Gastrocnemius medialis (tissue), 4 donors: ENCODE measurements around the gene GRAPL. TPM values are rescaled to one million over a fixed set of nuclear protein-coding genes. Genes with fewer than 3 reads are reported as not detected.
"Not testable (repeated sequence)": the region's sequence is repeated elsewhere in the genome, so short reads cannot be mapped to it uniquely, and the experiment has no call there.

ENCODE experiments used
- ATAC-seq, 2 donors: fragments of 150-250 bp; one replicate each; pipeline ENCODE4 v1.9.1; 2016
- DNase-seq, 2 donors: peaks; one replicate each; pipeline ENCODE4 v3.0.0-alpha.2; 2019
- H3K27ac ChIP-seq, 4 donors: fragments of 200-600 bp; sonication (generic); 1 replicate in 1 of 4; 2 replicates in 3 of 4; pipeline ENCODE4 v1.5.1; 2016 to 2018; ENCODE audit warnings: mild to moderate bottlenecking in 2 of 4, moderate library complexity in 1 of 4
- H3K27me3 ChIP-seq, 3 donors: fragments of 200-600 bp; sonication (generic) in 2 of 3; 1 replicate in 1 of 3; 2 replicates in 2 of 3; pipeline versions ENCODE4 v1.5.1 to v1.6.0; 2016 to 2019; ENCODE audit warnings: mild to moderate bottlenecking in 1 of 3, moderate library complexity in 1 of 3
- H3K36me3 ChIP-seq, 2 donors: fragments of 200-600 bp; sonication (generic) in 1 of 2; one replicate each; pipeline ENCODE4 v1.5.1; 2017 to 2018
- H3K4me1 ChIP-seq, 2 donors: fragments of 200-600 bp; sonication (generic) in 1 of 2; one replicate each; pipeline ENCODE4 v1.5.1; 2016 to 2017; ENCODE audit warnings: mild to moderate bottlenecking in 2 of 2
- H3K4me3 ChIP-seq, 4 donors: fragments of 200-600 bp; sonication (generic) in 3 of 4; 1 replicate in 1 of 4; 2 replicates in 3 of 4; pipeline ENCODE4 v1.5.1; 2016 to 2019; ENCODE audit warnings: mild to moderate bottlenecking in 2 of 4
- H3K9me3 ChIP-seq, 3 donors: fragments of 200-600 bp; sonication (generic) in 2 of 3; 1 replicate in 1 of 3; 2 replicates in 2 of 3; pipeline ENCODE4 v1.5.1; 2016 to 2019
- in situ Hi-C, 4 donors: fragments of 200-750 bp; cut with MboI; loops; one replicate each; pipeline versions ENCODE4 v1.15.0 to v1.8.0; 2017; ENCODE audit warnings: low sequenced_read_pairs in 4 of 4
- intact Hi-C: fragments of 100-400 bp; cut with DNase I; formaldehyde crosslinking; loops from one replicate; pipeline ENCODE4 v1.15.1; 2023; ENCODE audit warnings: low total_unique reads
- total RNA-seq, 4 donors: library from RNA; depleted of rRNA; stranded (reverse); fragments of >200 nt; gene quantifications; one replicate each; pipeline versions ENCODE4 v1.1.0 to v1.2.3, GENCODE V29; 2016

Gene GRAPL
- total RNA-seq, 4 donors from 2014 or later: 1.2 TPM; not detected in 3

GRCh38 chr17:19196382-19197204 is 69.2 kb downstream of the GRAPL start:
- Histone ChIP-seq H3K27ac (peak overlapping the region in 3 of 4 donors; percentile 60 to 77 (median 61)), H3K4me3 (peak overlapping the region in 3 of 4 donors; percentile 36 to 47 (median 40))
- DNase-seq (peak in 1 of 2 donors; percentile 16), ATAC-seq (peak; percentile 92 to 98)
- in situ Hi-C loops, intact Hi-C loops, H3K36me3 ChIP-seq, H3K27me3 ChIP-seq, H3K4me1 ChIP-seq, H3K9me3 ChIP-seq: not testable (repeated sequence)

- H3K4me3 ChIP-seq, H3K27ac ChIP-seq, H3K36me3 ChIP-seq, DNase-seq, H3K4me1 ChIP-seq, H3K9me3 ChIP-seq, intact Hi-C loops, H3K27me3 ChIP-seq, in situ Hi-C loops: not testable (repeated sequence)
- peak; percentile 87 to 96 for ATAC-seq
Measured at GRCh38 chr17:19202448-19202847, 75.1 kb downstream of the GRAPL start.

- DNase-seq, H3K36me3 ChIP-seq, H3K4me1 ChIP-seq, H3K4me3 ChIP-seq, H3K9me3 ChIP-seq, intact Hi-C loops, H3K27ac ChIP-seq, in situ Hi-C loops, ATAC-seq, H3K27me3 ChIP-seq: not testable (repeated sequence)
Measured at GRCh38 chr17:19203429-19203828, 76.0 kb downstream of the GRAPL start.

Other genes starting within 250 kb of the GRAPL start
- not detected for gene SLC5A10, start 175.4 kb upstream of the GRAPL start, total RNA-seq
- 10 to 100 TPM in 3 of 4 donors, 1 to 10 TPM in 1; 8.2 to 25.6 (median 16.9) TPM for gene FAM83G, start 122.8 kb upstream of the GRAPL start, total RNA-seq
- 1 to 10 TPM in 2 of 4 donors, under 1 TPM in 2; 0.36 to 1.7 (median 0.94) TPM for gene GRAP, start 80.6 kb upstream of the GRAPL start, total RNA-seq
- gene EPN2, start 109.8 kb downstream of the GRAPL start, total RNA-seq: 10 to 100 TPM; 18.9 to 31.8 (median 26.2) TPM
- gene B9D1, start 235.1 kb downstream of the GRAPL start, total RNA-seq: 10 to 100 TPM in 3 of 4 donors, 1 to 10 TPM in 1; 6.5 to 16.4 (median 14.5) TPM